GM12878 (cell line): ENCODE data around the gene FMOD. TPM values are rescaled to one million over a fixed set of nuclear protein-coding genes. Genes with fewer than 3 reads are reported as not detected.
A peak's percentile ranks its signal among the peaks of the same experiment; 100 is the strongest.

Experiments
- ATF2 ChIP-seq: IDR thresholded peaks from 2 replicates; pipeline ENCODE4 v1.6.1; 2012; ENCODE audit warnings: low read length, inconsistent platforms
- BCLAF1 ChIP-seq: fragments of 450-650 bp; IDR thresholded peaks from 2 replicates; pipeline ENCODE4 v1.6.1; 2017; ENCODE audit warnings: antibody characterized with exemption, mild to moderate bottlenecking, moderate library complexity
- CHD1 ChIP-seq: IDR thresholded peaks from 2 replicates; pipeline ENCODE4 v1.6.1; 2012; ENCODE audit warnings: low read depth, low read length, improper control_type of control experiment
- CHD4 ChIP-seq: fragments of 200-600 bp; sonication (generic); IDR thresholded peaks from 2 replicates; pipeline ENCODE4 v1.6.1; 2016; ENCODE audit warnings: mild to moderate bottlenecking
- CREB1 ChIP-seq: IDR thresholded peaks from 2 replicates; pipeline ENCODE4 v1.6.1; 2012; ENCODE audit warnings: low read depth, mild to moderate bottlenecking, inconsistent platforms
- CREM ChIP-seq: IDR thresholded peaks from 2 replicates; pipeline ENCODE4 v1.6.1; 2014; ENCODE audit warnings: antibody characterized with exemption, low read depth
- EGR1 ChIP-seq, 2 experiments: IDR thresholded peaks; 1 replicate in 1 of 2; 2 replicates in 1 of 2; pipeline ENCODE4 v1.6.1; 2011 to 2012; ENCODE audit warnings: low read depth in 2 of 2, low read length in 2 of 2, borderline replicate concordance in 1 of 2, mild to moderate bottlenecking in 1 of 2, moderate library complexity in 1 of 2
- ESRRA ChIP-seq: IDR thresholded peaks from 2 replicates; pipeline ENCODE4 v1.6.1; 2012; ENCODE audit warnings: mild to moderate bottlenecking, low read length, improper control_type of control experiment
- FOXK2 ChIP-seq: fragments of 450-650 bp; IDR thresholded peaks from 2 replicates; pipeline ENCODE4 v1.6.1; 2017; ENCODE audit warnings: mild to moderate bottlenecking, moderate library complexity
- GATAD2B ChIP-seq: fragments of 450-650 bp; conservative IDR thresholded peaks from 2 replicates; pipeline ENCODE4 v1.6.1; 2017; ENCODE audit warnings: low read depth, mild to moderate bottlenecking, moderate library complexity
- HCFC1 ChIP-seq: fragments of 150-350 bp; IDR thresholded peaks from 2 replicates; pipeline ENCODE4 v1.6.1; 2014; ENCODE audit warnings: low read length
- HDAC2 ChIP-seq: fragments of 200-600 bp; sonication (generic); IDR thresholded peaks from 2 replicates; pipeline ENCODE4 v1.6.1; 2017
- IKZF2 ChIP-seq, 2 experiments: fragments of 450-650 bp; IDR thresholded peaks; 2 replicates each; pipeline ENCODE4 v1.6.1; 2017; ENCODE audit warnings: mild to moderate bottlenecking in 2 of 2, moderate library complexity in 2 of 2
- JUNB ChIP-seq: IDR thresholded peaks from 2 replicates; pipeline ENCODE4 v1.6.1; 2016; ENCODE audit warnings: antibody characterized with exemption, mild to moderate bottlenecking
- JUND ChIP-seq: IDR thresholded peaks from 2 replicates; pipeline ENCODE4 v1.6.1; 2012; ENCODE audit warnings: low read depth, mild to moderate bottlenecking, low read length, improper control_type of control experiment, moderate library complexity
- LARP7 ChIP-seq: fragments of 450-650 bp; IDR thresholded peaks from 2 replicates; pipeline ENCODE4 v1.6.1; 2017; ENCODE audit warnings: mild to moderate bottlenecking
- MLLT1 ChIP-seq: fragments of 450-650 bp; IDR thresholded peaks from 2 replicates; pipeline ENCODE4 v1.6.1; 2016; ENCODE audit warnings: mild to moderate bottlenecking
- MYB ChIP-seq: fragments of 150-350 bp; IDR thresholded peaks from 2 replicates; pipeline ENCODE4 v1.6.1; 2014; ENCODE audit warnings: mild to moderate bottlenecking, low read depth, low read length, borderline replicate concordance
- NFIC ChIP-seq: IDR thresholded peaks from 2 replicates; pipeline ENCODE4 v1.6.1; 2012; ENCODE audit warnings: low read depth, mild to moderate bottlenecking, inconsistent platforms, low read length, moderate library complexity
- NFYB ChIP-seq: IDR thresholded peaks from 2 replicates; pipeline ENCODE4 v1.6.1; 2011; ENCODE audit warnings: low read depth, mild to moderate bottlenecking, low read length, improper control_type of control experiment, moderate library complexity; ENCODE audit not compliant: insufficient read depth
- PML ChIP-seq: IDR thresholded peaks from 2 replicates; pipeline ENCODE4 v1.6.1; 2012; ENCODE audit warnings: low read length, inconsistent platforms
- RBBP5 ChIP-seq: fragments of 200-600 bp; sonication (generic); conservative IDR thresholded peaks from 2 replicates; pipeline ENCODE4 v1.6.1; 2016
- RFX5 ChIP-seq: IDR thresholded peaks from 2 replicates; pipeline ENCODE4 v1.6.1; 2011; ENCODE audit warnings: low read depth, low read length, improper control_type of control experiment
- SMAD5 ChIP-seq: IDR thresholded peaks from 2 replicates; pipeline ENCODE4 v1.6.1; 2016; ENCODE audit warnings: antibody characterized with exemption, low read depth
- SREBF1 ChIP-seq: IDR thresholded peaks from 2 replicates; pipeline ENCODE4 v1.6.1; 2012; ENCODE audit warnings: mild to moderate bottlenecking, low read length
- SREBF2 ChIP-seq: IDR thresholded peaks from 2 replicates; pipeline ENCODE4 v1.6.1; 2012; ENCODE audit warnings: mild to moderate bottlenecking, low read length
- TAF1 ChIP-seq: IDR thresholded peaks from 2 replicates; pipeline ENCODE4 v1.6.1; 2011; ENCODE audit warnings: mild to moderate bottlenecking, low read depth, low read length, borderline replicate concordance
- YBX1 ChIP-seq: fragments of 450-650 bp; IDR thresholded peaks from 2 replicates; pipeline ENCODE4 v1.6.1; 2016; ENCODE audit warnings: antibody characterized with exemption
- YY1 ChIP-seq: IDR thresholded peaks from 2 replicates; pipeline ENCODE4 v1.6.1; 2011; ENCODE audit warnings: low read depth, mild to moderate bottlenecking, low read length
- ZNF217 ChIP-seq: fragments of 450-650 bp; IDR thresholded peaks from 2 replicates; pipeline ENCODE4 v1.6.1; 2017; ENCODE audit warnings: antibody characterized with exemption, mild to moderate bottlenecking
- ZNF24 ChIP-seq: fragments of 450-650 bp; IDR thresholded peaks from 2 replicates; pipeline ENCODE4 v1.6.1; 2017; ENCODE audit warnings: antibody characterized with exemption, mild to moderate bottlenecking
- polyA plus RNA-seq, 11 experiments: library from polyadenylated mRNA; depleted of rRNA in 4 of 11; unstranded in 6 of 11; stranded (reverse) in 5 of 11; fragments of >200 nt; fragmentation: Nextera tagmentation in 4 of 11; fragmentation: Illumina TruSeq in 1 of 11; extraction: Ambion mirVana in 4 of 11; extraction: Trizol in 1 of 11; gene quantifications; 1 replicate in 1 of 11; 2 replicates in 10 of 11; pipeline versions ENCODE4 v1.2.1 to v1.2.3, GENCODE V29; 2011 to 2016; ENCODE audit warnings: inconsistent platforms in 2 of 11, missing spikeins in 2 of 11, low read depth in 1 of 11
- total RNA-seq, 4 experiments: library from RNA; depleted of rRNA in 3 of 4; stranded (reverse); fragments of >200 nt in 3 of 4; fragmentation: Illumina TruSeq in 1 of 4; extraction: Trizol in 1 of 4; gene quantifications; 2 replicates each; pipeline versions ENCODE4 v1.2.1 to v1.2.3, GENCODE V29; 2013 to 2021

The FMOD gene
- total and polyA plus RNA-seq, 10 of the 15 experiments (the other 5 are each of a cell fraction or from before 2014, with no cell fraction given) = 0.03 to 0.26 (median 0.11) TPM; not detected in 7

- TF ChIP-seq FOXK2 (no peak), MYB (no peak), ESRRA (no peak), YBX1 (no peak), CHD4 (no peak), TAF1 (no peak), CHD1 (0 out of 2 replicates have a peak, but pooled peaks have one; percentile 17), YY1 (0 out of 2 replicates have a peak, but pooled peaks have one; percentile 7), JUNB (no peak), BCLAF1 (no peak), RFX5 (no peak), SMAD5 (peak; percentile 23; the same call in 1 of the 2 replicates), IKZF2 (IDR thresholded peaks at IDR 0.05) (no peak), SREBF2 (no peak), HDAC2 (no peak), CREM (no peak), NFIC (no peak; the same call in 1 of the 2 replicates), JUND (no peak), PML (0 out of 2 replicates have a peak, but pooled peaks have one; percentile 13), ZNF217 (no peak), EGR1 (IDR thresholded peaks at IDR 0.05; ENCODE audit: borderline replicate concordance in 1 of 2, low read depth in 2 of 2, low read length in 2 of 2) (peak in 1 of 2 experiments; percentile 93; a peak in 2 of 3 replicates), CREB1 (peak; percentile 26; the same call in 1 of the 2 replicates), SREBF1 (no peak), NFYB (no peak), MLLT1 (peak; percentile 23; the same call in 1 of the 2 replicates), GATAD2B (no peak), ATF2 (no peak), LARP7 (peak; percentile 16; the same call in 1 of the 2 replicates), HCFC1 (no peak), ZNF24 (no peak), RBBP5 (no peak)
Measured at GRCh38 chr1:203306965-203307541, 43.9 kb downstream of the FMOD start (continued).
